ENCODE results near the gene DNTT.

Gene DNTT

DNA sequence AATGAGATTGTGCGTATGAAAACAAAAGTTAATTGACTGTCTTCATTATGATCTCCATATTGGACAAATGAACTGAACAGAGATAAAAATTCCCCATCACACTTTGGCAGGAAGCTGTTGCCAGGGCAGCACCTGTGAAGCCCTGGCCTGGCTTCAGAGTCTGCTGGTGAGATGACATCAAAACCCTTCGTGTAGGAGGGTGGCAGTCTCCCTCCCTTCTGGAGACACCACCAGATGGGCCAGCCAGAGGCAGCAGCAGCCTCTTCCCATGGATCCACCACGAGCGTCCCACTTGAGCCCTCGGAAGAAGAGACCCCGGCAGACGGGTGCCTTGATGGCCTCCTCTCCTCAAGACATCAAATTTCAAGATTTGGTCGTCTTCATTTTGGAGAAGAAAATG is at the start of gene DNTT:
DNTT (plus strand) TSS at position 205 of the 400 bp plus-strand sequence; CDS start at position 269, 64 bp downstream.
- no peak for DNase-seq

DNA sequence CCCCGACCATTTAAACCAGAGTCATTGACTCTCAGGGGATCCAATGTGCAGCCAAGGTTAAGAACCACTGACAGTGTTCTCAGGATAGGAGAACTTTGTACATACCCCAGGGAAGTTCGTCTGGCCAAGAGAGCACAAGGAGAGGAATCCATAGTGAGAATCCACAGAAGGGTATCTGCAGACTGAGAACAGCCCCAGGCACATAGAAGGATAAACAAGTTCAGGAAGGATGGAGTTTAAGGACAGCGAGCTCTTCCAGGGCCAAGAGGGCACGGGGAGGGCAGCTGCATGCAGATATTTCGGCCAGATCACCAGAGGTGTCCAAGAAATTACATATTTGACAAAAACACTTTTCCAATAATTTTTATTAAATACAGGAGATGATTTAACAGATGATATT is 49.3 kb upstream of the DNTT start:
- no peak for DNase-seq

DNA sequence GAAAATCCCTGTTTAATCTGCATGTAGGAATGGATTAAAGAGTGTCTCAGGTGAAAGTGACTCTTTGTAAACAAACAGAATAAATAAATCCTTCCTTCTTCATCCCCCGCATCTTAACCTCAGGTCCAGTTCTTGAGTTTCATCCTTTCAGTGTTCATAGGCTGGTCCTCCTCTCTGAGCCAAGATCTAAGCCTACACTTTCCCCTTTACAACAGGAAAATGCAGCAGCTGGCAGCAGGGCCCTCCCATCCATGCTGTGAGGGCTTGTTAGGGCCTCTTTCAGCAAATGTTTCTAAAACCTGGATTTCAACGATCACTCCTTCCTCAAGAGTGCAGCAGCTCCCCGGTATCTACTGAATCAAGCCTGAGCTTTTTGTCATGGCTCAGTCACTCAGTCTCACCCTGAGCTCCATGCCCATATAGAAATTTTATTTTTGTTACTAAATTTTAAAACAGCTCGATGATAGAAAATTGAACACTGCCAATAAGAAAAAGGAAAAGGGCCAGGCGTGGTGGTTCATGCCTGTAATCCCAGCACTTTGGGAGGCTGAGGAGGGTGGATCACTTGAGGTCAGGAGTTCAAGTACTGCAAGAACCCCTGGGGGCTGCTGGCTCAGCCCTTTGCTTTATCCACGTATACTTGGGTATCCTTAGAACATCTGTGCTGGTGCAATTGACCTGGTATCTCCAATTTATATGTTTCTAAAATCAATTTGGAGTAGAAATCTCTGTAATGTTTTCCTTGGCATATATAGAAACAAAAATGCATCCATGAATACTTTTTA is 48.5 kb upstream of the DNTT start:
- peak; percentile 26 for DNase-seq

DNA sequence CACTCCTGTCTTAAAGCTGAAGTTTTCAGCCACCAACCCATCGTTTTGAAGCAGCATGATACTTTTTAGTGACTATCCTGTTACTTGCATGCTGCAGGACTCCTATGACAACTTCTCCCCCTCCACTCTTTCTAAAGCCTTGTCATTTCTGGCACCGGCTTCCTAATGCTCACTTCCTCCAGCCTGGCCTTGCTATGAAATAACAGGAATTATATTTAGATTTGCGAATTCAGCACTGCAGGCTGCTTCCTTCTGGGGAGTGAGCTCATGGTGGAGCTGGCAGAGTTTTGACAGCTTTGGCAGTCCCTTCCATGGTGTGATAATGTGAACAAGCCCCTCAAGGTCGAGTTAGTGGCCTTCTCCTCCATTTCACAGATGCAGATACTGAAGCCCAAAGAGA is 46.3 kb upstream of the DNTT start:
- no peak for DNase-seq

DNA sequence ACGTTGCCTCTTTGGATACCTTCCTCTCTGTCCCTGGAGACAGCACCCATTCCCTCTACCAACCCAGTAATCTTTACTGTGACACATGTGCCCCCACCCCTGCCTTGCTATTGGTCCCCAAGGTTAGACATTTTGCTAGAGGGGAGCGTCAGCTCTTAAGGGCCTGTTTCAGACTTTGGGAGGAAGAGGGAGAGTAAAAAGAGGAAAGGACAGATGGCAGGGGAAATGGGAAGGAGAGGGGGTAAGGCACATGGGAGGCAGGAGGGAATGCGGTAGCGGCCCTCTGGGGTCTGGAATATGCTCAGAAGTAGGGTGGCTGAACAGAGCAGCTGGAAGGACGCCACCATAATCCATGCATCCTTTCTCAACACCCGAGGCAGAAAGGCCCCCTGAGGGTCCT is 45.1 kb upstream of the DNTT start:
- DNase-seq = no peak

DNA sequence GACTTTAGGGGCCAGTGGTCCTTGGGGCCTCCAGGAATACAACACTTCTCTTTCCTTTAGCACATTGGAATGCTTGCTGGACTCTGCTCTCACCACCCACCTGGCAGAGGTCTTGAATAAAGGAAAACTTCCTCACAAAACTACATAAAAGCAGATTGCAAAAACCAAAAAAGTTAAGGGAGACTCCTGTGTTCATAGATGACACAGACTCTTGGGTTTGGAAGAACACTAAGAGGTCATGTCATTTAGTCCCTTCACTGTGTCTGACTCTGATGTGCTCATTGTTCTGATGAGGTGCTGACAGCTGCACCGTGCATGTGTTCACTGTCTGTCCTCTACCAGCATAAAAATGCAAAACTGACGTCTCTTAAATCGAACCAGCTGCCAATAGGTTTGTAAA is 44.2 kb upstream of the DNTT start:
- DNase-seq = no peak

DNA sequence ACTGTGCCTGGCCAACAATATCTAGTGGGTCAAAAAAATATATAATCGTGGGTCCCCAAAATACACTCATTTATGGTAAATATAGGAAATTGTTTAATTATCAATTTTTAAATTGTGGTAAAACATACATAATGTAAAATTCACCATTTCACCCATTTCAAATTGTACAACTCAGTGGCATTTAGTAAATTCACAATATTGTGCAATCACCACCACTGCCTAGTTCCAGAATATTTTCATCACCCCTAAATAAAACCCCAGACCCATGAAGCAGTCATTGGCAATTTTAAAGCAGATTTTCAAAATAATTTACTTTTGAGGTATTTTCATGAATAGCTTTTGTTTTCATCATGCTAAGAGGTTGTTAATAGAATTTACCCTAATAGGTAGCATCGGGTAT is 43.1 kb upstream of the DNTT start:
- DNase-seq = no peak

DNA sequence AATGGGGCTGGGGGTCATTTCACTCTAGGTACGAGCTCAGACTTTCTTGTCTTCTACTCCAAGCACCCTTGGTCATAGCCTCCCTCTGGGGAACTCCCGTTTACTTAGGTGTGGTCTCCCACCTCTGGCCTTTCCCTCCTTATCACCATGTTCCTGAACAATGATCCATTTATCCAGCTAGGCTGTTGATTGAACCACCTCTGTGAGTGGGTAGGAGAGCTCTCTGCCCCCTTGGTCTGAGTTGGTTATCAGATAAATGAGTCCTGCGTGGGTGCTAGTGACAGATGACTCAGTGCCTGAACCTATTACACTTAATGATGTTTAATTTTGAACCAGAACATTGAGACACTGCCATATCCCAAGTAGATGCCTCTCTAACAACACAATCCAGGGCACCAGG is 42.3 kb upstream of the DNTT start:
- no peak for DNase-seq

DNA sequence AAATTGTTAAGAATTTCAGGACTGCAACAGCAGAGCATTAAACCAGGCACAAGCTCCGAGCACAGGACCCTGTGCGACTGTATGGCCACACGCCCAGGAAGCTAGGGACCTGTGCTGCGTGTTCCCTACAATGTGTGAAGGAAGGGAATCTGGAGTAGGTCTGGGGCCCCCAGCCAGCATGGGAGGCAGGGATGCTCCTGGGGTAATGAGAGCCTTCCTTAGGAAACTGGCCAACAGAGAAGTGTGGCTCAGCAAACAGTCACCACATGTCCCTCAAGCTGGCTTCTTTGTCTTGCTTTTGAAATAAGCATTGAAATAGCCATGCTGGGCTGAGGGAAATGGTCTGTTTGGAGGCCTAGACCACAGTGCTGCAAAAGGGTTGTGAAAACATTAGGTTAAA is 41.1 kb upstream of the DNTT start:
- no peak for DNase-seq

DNA sequence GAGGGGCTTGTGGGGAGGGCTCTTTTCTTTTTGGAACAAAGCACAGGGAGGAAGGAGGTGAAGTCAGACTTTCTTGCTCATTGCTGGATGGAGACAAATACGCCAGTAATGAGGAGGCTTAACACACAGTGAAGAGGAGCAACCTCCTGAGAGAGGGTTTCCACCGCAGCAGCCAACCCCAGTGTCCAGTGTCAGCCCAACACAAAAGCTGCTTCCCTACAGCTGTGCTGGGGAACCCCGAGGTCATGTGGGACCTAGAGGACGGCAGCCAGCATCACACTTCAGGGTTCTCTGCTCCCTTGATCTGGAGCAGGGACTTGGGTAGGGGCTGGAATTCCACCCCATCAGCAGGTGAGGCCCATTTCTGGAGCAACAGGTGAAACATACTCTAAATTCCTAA is 40.6 kb upstream of the DNTT start:
- no peak for DNase-seq

DNA sequence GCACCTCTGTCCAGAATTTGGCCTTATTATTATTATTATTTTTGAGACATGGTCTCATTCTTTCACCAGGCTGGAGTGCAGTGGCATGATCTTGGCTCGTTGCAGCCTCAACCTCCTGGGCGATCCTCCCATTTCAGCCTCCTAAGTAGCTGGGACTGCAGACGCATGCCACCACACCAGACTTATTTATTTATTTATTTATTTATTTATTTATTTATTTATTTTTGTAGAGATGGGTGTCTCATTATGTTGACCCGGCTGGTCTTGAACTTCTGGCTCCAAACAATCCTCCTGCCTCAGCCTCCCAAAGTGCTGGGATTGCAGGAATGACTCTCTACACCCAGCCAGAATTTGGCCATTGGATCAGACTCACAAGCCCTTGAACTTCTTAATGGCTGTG is 39.3 kb upstream of the DNTT start:
- DNase-seq = no peak

DNA sequence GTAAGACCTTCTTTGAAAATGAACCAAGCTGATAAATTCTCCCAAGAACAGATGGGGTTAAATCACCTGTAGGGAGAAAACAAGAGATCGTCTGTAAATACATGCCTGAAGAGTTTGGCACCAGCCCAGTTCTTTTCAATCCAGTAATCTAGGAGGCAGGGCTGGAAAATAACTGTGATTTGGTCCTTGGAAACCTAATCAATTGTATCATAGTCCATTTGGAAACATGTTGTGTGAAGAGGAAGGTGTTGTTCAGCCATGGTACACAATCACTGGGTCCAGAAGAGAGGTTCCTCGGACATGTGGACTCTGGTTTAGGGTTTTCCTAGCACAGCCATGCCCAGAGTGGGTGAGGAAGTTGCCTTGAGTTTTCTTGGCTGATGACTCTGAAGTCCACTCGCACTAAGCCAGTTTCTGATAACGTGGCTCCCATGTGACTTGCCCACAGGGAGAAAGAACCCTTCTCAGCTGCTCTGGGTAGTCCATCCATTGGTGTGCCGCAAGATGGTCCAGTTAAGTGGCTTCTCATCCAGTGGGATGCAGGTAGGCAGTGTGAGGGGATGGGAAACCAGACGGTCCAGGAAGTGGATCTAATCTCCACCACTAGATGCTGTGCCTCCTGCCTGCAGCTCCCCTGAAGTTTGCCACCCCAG is 38.0 kb upstream of the DNTT start:
- DNase-seq = no peak

DNA sequence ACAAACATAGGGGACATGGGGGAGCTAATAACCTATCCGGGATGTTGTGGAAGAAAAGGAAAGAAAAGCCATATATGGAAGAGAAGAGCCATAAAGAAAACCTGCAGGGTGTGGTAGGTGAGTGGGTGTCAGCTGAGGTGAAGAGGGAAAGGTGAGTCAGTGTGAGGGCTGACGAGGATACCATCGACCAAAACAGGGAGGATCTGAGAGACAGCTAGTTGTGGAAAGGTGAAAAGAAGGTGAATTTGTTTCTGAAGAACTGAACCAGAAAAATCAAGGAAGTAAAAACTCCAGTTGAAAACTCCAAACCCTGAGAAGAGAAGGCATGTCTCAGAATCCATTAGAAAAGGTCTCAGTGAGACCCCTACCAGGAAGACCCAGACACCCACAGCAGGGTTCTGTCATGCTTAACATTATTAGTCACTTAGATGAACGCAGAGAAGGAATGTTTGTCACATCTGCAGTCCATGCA is 37.0 kb upstream of the DNTT start:
- DNase-seq = no peak

DNA sequence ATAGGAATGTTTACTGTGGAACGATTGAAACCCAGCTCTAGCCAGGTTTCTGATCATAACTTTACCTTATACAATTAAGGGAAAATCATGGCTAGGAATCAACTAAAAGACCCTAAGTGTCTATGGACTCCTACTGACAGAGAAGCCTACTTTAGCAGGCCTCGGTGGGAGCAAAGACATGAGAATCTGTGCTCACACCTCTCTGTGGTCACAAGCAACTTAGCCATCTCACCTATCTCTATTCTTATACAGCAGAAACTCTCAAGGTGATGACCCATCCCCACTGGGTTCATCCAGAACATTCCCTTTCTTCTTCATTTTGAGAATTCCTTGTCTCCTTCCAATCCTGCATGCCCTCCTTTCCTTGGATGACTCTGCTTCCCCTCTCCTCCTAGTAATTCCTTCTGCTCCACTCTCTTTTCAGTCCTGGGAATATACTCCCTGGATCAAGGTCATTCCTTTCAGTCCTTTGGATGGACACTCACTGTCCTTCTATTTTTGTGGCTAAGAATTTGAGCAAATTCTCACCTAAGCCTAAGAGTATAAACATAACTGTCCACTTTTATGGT is 35.8 kb upstream of the DNTT start:
- no peak for DNase-seq

DNA sequence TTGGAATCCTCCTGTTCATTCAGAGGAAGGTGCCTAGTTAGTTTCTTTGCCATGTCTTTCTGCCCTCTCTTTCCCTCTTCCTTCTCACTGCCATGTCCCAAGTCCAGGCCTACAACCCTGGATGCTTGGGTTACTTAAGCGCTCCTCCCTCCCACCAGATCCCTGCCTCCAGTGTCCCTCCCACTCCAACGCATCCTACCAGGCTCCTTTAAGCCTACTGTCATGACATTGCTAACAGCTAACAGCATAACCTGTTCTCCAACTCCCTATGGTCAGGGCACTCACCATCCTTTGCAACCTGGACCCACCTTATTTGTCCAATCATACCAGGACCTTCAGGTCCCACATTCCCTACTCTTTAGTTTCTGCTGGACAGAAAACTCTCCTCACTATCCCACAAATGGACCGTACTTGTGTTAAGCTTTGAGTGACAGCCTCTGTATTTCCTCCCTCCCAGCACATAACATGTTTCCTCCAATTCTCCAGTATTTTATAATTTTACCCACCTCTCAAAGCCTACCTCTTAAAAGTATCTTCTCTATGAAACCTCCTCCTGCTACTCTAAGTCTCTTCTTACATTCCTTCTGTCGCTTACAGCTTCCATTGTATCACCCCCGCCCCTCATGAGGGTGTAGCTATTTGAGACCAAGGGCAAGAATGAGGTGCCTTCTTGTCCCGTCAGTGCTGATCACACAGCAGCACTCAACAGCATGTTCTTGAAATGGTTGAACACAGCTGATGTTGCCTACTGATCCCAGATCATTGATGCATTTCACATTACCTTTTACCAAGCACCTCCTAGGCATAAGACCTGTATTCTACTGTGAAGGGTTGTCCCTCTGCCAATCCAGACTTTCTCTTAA is 34.6 kb upstream of the DNTT start:
- no peak for DNase-seq

DNA sequence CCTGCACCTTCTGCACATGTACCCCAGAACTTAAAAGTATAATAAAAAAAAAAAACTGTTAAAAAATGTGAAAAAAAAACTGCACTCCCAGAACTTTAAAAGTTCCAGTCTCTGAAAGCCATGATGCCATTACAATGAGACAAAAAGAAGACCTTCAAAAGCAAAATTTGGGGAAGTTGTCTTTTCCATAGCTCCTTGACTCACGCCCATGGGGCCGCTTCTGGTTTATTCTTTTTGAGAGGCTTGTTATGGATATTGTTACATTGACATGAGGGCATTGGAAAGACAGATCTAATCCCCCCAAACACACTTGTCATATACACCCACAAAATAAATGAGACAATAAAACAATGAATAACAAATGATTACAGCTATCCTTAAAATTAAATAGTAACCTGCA is 33.7 kb upstream of the DNTT start:
- no peak for DNase-seq

DNA sequence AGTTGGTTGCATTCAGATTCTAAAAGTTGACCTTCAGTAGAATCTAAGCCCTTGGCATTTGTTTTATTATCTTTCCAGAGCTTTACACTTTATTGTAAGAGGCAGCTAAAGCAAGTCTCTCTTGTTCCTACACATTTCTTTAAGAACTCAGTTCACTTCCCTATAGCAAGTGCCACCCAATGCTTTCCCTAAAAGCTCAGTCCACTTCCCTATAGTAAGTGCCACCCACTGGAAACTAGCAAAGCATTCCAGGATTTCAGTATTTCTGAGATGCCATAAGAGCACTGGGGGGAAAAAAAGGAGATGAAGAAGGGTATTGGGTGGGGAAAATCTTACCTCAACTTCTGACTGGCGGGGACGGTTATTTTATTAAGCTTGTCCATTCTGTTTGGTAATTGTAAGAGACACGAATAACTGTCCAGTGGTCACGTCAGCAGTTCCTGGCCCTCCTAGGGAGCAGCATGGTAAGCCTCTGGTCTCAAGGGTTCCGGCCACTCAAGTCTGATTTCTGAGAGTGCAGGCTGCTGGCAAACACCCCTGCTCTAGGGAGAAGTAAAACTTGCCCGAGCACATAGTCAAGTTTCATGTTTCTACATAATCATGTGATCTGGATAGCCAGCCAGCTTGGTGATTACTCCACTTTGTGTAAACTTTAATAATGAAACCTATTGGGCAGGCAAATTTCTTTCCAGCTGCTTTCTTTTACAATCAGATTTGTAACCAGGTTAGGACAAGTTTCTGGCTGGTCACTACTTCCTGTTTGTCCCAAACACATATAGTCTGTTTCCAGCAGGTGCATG is 33.0 kb upstream of the DNTT start, which contains the start of gene BLNK:
BLNK (minus strand) TSS at position 554 of the 800 bp plus-strand sequence; CDS start at position 383, 171 bp downstream.
- no peak for DNase-seq

DNA sequence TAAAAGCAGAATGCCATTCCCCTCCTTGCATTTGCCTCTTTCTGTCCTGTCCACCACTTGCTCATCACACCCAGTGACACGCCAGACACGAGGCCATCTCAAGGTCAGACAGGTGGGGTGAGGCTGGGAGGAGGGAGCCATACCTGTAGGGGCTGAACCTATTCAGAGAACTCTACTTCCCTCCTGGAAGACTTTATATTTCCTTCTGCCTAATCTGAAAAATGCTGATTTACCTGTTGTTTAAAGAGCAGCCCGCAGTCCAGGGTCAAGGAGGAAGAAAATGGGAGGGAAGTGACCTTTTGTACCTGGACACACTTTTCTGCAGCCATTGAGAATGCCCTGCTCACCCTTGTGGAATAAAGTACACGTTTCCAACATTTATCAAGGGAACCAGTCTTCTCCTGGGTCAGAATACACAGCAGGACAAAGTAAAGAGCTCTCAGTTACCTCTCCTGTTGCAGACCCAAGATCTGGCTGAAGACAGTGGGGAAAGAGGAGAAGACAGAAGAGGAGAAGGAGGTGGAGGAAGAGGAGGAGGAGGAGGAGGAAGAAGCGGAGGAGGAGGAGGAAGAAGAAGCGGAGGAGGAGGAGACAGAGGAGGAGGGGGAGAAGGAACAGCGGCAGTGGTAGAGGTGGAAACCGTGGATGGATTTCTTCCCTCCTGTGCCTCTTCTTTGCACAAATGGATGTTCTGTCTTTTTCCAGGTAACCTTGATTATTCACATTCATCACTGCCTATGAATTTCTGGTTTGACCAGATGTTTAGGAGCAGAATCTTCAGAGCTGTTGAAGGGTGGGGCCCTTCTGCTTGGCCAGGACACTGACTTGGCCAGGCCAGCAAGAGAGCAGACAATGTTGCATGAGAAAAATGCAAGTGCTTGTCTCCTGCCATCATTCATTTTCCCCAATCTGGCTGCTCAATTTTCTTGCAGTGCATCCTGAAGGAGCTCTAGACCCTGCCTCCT is 31.6 kb upstream of the DNTT start:
- DNase-seq = no peak

DNA sequence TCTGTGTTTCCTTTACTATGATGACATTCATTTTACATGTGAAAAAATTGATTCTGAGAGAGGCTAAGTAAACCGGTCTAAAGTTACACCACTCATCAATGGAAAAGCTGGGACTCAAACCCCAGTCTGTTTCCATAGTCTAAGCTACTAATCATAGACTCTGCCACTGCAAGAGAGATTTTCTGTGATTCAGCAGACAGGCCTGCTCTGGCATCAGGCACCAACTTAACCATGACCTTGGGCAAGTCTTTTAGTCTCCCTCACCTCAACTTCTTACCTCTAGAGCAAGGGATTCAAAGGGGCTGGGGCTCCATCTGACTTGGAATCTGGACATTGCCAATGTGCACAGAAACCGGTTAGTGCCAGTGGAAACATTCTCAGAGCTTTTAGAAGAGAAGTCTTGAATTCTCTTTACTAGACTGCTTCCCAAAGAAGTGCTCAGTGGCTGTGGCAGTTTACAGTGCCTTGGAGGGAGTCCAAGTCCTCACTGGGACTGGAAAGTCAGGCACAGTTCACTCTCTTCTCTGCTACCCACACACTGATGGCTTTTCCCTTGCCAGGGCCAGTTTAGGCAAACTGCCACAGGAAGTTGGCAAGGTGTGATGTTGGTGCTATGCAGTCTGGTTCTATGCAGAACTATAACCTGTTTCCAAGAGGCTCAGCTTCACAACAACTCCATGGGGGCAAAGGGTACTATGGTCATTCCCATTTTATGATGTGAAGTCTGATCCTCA is 28.4 kb upstream of the DNTT start:
- DNase-seq = no peak

DNA sequence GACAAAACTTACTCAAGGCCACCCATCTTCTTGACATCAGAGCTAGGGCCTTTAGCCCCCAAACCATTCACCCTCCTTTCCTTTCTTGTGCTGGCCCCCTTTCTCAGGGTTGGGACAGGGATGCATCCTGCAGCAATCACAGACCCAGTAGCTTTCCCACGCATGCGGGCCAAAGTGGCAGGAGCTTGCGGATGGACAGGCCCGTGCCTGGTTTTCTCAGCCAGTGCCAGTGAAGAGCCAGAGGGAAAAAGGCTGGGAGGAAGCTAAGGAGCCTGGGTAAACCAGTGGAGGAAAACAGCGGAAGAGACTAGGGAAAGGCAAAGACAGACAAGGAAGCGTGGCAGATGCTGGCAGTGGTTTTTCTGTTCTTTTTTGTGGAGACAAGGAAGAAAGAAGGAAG is 27.8 kb upstream of the DNTT start:
- no peak for DNase-seq

All from NCI-H1092 treated with DMSO at 0.1 percent for 48 hours (cell line).